Stimulated activated CD8-positive, alpha-beta memory T cell treated with anti-CD3 and anti-CD28 coated beads, Interleukin-15, amount 100 ng/mL, for 1 hour (primary cell): ENCODE data around the gene SEPTIN12.

ENCODE experiments used
- DNase-seq: peaks from one replicate; pipeline ENCODE4 v3.0.0-alpha.2; 2020; ENCODE audit warnings: low read depth

The SEPTIN12 gene

GRCh38 chr16:4787627-4788482 is at the start of gene SEPTIN12:
TSS of gene SEPTIN12 (minus strand) at chr16:4788345. CDS start at chr16:4787645, 700 bp downstream.
- no peak for DNase-seq

GRCh38 chr16:4836727-4837126 is 48.6 kb upstream of the SEPTIN12 start:
- no peak for DNase-seq

GRCh38 chr16:4833584-4833983 is 45.4 kb upstream of the SEPTIN12 start:
- DNase-seq, result no peak

GRCh38 chr16:4832698-4833343 is 44.7 kb upstream of the SEPTIN12 start:
- no peak for DNase-seq

DNA sequence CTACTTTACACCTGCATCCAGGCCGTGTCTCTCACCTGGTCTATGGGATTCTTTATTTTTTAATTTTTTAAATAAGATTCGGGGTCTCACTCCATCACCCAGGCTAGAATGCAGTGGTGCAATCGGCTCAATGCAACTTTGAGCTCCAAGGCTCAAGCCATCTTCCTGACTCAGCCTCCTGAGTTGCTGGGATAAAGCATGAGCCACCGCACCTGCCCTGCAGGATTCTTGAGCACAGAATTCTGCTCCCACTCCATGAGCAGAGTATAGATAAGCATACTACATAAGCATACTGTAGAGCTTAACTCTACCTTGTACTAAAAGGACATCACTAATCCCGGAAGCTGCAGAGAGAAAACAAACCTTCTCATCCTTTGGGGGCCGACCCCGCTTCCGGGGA is 43.5 kb upstream of the SEPTIN12 start:
- no peak for DNase-seq

DNA sequence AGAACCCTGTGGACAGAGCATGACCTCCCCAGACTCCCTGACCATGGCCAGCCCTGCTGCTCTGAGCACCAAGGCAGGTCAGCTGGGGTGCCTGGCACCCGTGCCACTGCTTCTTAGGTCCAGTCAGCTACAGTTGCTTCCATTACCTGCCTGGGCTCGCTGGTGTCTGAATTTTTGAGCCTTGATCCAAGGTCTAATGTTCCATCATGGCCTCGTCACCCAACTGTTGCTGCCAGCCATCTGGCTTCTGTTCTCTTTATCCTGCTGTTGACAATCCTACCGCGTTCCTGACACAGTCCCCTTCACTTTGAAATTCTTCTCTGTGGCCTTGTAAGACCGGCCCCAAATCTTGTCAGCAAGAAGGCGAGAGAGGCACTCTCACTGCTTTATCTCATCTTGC is 42.3 kb upstream of the SEPTIN12 start:
- DNase-seq, result no peak

DNA sequence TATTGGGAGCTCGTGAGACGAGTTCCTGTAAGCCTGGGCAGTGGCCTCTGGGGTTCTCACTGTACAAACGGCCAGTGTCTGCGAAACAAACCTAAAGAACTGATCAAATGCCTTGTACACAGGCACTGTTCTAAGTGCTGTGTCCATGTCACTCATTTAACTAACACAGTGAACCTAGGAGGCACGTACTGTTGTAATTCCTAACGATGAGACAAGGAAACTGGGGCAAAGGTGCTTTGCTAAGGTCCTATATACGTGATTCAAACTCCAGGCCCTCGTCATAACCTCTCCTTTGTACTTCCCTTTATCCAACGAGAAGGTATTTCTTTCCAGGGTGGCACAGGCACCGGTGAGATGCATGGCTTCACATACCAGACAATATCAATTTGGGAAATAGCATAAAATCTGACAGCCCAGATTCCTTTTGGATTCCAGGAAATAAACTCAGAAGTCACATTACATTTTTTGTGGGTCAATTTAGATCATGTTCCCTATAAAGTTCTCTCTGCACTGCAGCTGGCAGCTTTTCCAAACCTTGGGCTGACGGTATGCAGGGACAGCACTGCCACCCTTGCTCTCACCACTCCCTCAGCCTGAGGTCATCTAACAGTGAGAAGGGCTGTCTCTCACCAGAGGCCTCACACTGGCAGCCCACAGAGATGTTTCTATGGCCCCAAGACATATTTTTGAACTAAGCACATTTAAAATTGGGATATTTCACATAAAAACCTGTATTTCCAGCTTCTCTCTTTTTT is 40.6 kb upstream of the SEPTIN12 start:
- DNase-seq, result no peak

- no peak for DNase-seq
These were observed 38.8 kb upstream of the SEPTIN12 start for GRCh38 chr16:4826980-4827379.

GRCh38 chr16:4826526-4826925 is 38.4 kb upstream of the SEPTIN12 start:
- DNase-seq, result no peak

GRCh38 chr16:4825196-4825595 is 37.1 kb upstream of the SEPTIN12 start:
- DNase-seq, result no peak

DNA sequence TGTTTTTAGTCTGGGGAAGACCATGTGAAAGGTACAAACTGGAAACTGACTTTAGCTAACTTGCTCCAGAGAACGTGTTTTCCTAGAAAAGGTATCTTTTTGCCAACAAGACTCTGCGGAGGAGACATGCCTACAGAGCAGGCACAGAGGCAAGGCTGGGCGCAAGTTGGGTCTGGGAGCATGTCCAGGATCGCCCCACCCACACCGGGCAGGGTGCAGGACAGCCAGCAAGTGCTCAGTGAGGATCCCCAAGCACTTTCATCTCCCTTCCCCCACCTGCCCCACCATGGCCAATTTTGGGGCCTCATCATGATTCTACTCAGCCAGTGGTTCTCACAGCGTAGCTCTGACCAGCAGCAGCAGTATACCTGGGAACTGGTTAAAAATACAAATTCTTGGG is 32.5 kb upstream of the SEPTIN12 start:
- DNase-seq, result no peak

DNA sequence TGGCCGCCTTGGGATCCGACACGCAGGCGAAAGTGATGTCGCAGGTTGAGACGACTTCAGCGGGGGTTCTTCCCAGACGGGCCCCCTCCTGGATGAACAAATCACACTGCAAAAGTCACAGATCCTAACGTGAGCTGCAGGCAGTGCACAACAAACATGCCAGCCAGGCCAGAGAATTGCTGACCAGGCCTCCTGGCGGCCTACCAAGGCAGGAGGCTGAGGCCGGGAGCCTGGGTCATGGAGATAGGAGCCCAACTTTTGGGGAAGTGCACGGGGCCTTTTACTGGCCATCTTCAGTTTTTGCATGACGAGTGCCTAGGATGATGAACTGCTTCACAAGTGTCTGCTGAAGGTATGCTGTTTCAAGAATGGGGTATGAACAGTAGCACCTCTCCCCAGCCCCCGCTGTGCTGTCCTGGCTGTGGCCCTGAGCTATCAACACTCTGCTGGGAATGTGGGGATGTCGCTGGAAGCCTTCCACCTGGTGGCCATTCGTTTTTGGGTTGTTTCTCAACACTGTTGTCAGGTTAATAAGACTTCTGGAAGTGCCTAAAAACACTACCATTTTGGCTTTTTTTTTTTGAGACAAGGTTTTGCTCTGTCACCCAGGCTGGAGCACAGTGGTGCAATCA is 26.5 kb upstream of the SEPTIN12 start:
- no peak for DNase-seq

DNA sequence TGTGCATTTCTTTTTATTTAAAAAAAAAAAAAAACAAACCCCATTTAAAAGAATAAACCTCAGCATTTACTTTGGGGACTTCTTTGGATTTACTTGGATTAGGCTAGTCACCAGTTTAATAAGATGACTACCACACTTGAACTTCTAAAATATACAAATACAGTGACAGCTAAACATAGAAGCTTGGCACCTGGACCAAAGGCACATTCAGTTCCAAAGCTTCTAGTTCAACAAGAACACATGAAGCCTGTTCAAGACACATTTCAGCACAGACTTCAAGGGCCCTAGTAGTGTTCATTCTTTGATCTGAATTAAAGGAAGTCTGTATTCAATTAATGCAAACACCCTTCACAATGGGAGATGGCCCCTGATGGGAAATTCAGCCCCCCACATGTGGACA is 25.9 kb upstream of the SEPTIN12 start:
- no peak for DNase-seq

DNA sequence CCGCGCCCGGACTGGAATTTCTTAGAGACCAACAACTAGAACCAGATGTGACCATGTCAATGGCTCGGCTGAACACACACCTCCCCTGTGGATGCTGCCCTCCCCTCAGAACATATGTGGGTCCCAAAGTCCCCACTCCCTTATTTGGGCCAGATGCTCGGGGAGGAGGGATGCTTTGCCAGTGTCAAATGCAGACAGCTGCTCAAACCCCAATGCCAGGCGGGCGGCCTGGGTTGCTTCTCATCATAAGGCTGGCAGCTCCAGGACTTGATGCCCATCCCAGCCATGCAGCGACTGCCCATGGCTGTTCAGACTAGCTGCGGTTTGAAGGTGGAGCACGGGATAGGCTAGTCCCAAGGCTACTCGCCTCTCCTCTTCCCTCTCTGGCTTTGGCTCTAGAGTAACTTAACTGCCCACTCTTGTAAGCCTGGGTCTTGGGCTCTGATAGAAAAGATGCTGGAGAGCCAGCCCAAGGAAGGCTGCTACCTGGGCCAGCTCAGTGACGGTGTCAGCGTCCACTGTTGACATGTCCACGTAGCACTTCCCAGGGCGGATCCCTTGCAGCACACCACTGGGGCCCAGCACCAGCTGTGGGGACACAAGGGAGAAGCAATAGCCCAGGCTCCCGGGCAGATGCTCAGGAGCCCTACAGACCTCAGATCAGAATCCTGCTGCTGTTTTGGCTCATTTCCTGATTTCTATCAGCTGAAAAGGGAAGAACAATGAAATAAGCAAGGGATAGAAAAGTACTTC is 25.3 kb upstream of the SEPTIN12 start:
- DNase-seq, result no peak

GRCh38 chr16:4811773-4812172 is 23.6 kb upstream of the SEPTIN12 start:
- no peak for DNase-seq

DNA sequence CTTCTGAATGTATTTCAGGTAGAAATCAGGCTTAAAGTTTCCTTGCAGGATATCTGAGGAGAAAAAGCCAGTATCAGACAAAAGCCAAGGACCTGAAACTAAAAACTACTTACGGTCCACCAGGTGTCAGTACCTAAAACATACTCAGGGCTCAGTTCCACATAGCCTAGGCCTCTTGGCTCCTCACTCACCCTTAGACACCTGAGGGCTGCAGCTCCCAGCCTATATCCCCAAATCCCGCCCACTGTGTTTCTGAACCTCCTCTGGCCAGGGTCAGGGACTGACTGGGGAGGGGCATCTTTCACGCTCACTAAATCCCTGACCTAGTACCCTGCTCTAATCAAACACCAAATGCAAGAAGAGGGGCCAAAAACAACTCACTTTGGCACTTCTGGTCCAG is 23.1 kb upstream of the SEPTIN12 start:
- DNase-seq, result no peak

DNA sequence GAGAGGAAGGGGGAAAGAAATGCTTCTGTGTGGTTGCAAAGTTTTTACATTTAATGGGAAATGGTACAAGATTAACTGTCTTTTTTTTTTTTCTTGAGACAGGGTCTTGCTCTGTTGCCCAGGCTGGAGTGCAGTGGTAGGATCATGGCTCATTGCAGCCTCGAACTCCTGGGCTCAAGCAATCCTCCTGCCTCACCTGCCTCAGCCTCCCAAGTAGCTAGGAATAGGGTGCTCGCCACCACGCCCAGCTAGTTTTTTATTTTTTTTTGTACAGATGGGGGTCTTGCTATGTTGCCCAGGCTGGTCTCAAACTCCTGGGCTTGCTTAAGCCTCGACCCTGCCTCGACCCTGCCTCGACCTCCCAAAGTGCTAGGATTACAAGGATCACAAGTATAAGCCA is 18.1 kb upstream of the SEPTIN12 start:
- DNase-seq, result no peak

DNA sequence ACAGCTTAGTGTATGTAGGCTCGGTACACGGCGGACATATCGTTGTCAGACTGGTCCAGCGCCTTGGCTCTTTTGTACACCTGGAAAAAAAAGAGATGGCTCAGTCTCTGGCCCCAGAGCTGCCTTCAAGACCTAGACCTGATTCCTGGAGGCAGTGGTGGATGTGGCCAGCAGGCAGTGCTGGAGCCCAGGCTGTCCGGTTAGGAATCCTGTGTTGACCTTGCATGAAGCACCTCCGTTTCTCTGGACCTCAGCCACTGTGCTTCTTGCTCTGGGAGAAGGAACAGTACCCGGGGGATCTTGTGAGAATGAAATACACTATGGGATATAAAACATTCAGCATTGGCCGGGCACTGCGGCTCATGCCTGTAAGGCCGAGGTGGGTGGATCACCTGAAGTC is 17.1 kb upstream of the SEPTIN12 start:
- DNase-seq, result no peak

GRCh38 chr16:4803898-4804762 is 16.0 kb upstream of the SEPTIN12 start:
- no peak for DNase-seq

DNA sequence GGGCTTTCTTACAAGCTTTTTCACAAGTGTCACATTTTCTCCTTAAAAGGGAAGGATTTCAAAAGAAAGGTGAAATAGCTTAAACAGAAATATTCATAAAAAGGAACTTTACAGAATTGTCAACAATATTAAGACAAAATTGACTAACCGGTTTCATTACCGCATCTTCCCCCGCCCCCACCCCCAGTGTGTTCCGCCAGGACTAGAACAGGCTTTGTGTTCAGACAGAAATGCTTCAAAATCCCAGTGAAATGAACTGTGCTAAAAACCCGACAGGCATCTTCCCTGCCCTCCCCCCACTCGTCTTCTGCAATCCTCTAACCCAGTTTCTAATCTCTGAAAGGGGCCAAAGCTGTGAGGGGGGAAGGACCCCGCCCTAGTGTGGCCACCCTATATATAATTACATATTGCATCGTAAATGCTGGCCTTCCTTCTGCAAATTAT is 15.3 kb upstream of the SEPTIN12 start:
- no peak for DNase-seq
